ENCODE results near the gene TRIP13. TPM values are rescaled to one million over a fixed set of nuclear protein-coding genes. Genes with fewer than 3 reads are reported as not detected.

Gene TRIP13
- total and polyA plus RNA-seq, 2 of the 13 experiments (the other 11 are each of a cell fraction or from before 2014, with no cell fraction given), result 13.5 to 33.0 TPM

GRCh38 chr5:891837-892393 is 769 bp upstream of the TRIP13 start (continued):
- TF ChIP-seq, protein P1, sequence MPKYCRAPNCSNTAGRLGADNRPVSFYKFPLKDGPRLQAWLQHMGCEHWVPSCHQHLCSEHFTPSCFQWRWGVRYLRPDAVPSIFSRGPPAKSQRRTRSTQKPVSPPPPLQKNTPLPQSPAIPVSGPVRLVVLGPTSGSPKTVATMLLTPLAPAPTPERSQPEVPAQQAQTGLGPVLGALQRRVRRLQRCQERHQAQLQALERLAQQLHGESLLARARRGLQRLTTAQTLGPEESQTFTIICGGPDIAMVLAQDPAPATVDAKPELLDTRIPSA (CRISPR knock-in tag; IDR thresholded peaks at IDR 0.05; ENCODE audit: borderline replicate concordance), result 0 out of 2 replicates have a peak, but pooled peaks have one; percentile 36
- TF ChIP-seq ZFP91 (CRISPR knock-in tag; IDR thresholded peaks at IDR 0.05; ENCODE audit: borderline replicate concordance) (no peak), ZNF552 (CRISPR knock-in tag; IDR thresholded peaks at IDR 0.05; ENCODE audit: borderline replicate concordance) (no peak), NCOA2 (CRISPR knock-in tag; IDR thresholded peaks at IDR 0.05) (no peak), ZNF224 (CRISPR knock-in tag; IDR thresholded peaks at IDR 0.05) (no peak), RFX1 (IDR thresholded peaks at IDR 0.05) (no peak), ZNF260 (CRISPR knock-in tag; IDR thresholded peaks at IDR 0.05; ENCODE audit: borderline replicate concordance, low read depth) (no peak), ZNF576 (CRISPR knock-in tag; IDR thresholded peaks at IDR 0.05) (no peak), FOXP1 (IDR thresholded peaks at IDR 0.05) (no peak), FOXP1 (CRISPR knock-in tag; IDR thresholded peaks at IDR 0.05) (no peak), RERE (CRISPR knock-in tag; IDR thresholded peaks at IDR 0.05; ENCODE audit: low read depth) (no peak), POLR2AphosphoS5 (IDR thresholded peaks at IDR 0.05; ENCODE audit: low read depth, low read length) (no peak), ZNF567 (CRISPR knock-in tag; IDR thresholded peaks at IDR 0.05; ENCODE audit: borderline replicate concordance) (0 out of 2 replicates have a peak, but pooled peaks have one; percentile 12), ZNF33B (CRISPR knock-in tag; IDR thresholded peaks at IDR 0.05) (no peak), KLF6 (CRISPR knock-in tag; IDR thresholded peaks at IDR 0.05) (no peak), ZNF451 (CRISPR knock-in tag; IDR thresholded peaks at IDR 0.05) (no peak), RAD21 (CRISPR knock-in tag; IDR thresholded peaks at IDR 0.05) (no peak), SATB2 (CRISPR knock-in tag; IDR thresholded peaks at IDR 0.05) (0 out of 2 replicates have a peak, but pooled peaks have one; percentile 11)
- TF ChIP-seq, protein P2, sequence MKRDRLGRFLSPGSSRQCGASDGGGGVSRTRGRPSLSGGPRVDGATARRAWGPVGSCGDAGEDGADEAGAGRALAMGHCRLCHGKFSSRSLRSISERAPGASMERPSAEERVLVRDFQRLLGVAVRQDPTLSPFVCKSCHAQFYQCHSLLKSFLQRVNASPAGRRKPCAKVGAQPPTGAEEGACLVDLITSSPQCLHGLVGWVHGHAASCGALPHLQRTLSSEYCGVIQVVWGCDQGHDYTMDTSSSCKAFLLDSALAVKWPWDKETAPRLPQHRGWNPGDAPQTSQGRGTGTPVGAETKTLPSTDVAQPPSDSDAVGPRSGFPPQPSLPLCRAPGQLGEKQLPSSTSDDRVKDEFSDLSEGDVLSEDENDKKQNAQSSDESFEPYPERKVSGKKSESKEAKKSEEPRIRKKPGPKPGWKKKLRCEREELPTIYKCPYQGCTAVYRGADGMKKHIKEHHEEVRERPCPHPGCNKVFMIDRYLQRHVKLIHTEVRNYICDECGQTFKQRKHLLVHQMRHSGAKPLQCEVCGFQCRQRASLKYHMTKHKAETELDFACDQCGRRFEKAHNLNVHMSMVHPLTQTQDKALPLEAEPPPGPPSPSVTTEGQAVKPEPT (CRISPR knock-in tag; IDR thresholded peaks at IDR 0.05; ENCODE audit: low read depth), result no peak
- TF ChIP-seq, protein P3, sequence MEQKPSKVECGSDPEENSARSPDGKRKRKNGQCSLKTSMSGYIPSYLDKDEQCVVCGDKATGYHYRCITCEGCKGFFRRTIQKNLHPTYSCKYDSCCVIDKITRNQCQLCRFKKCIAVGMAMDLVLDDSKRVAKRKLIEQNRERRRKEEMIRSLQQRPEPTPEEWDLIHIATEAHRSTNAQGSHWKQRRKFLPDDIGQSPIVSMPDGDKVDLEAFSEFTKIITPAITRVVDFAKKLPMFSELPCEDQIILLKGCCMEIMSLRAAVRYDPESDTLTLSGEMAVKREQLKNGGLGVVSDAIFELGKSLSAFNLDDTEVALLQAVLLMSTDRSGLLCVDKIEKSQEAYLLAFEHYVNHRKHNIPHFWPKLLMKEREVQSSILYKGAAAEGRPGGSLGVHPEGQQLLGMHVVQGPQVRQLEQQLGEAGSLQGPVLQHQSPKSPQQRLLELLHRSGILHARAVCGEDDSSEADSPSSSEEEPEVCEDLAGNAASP (CRISPR knock-in tag; IDR thresholded peaks at IDR 0.05; ENCODE audit: borderline replicate concordance), result no peak

All from HepG2 (cell line).